ENCODE data around the gene GALNT18.

GRCh38 chr11:11563200-11563975 is 58.4 kb downstream of the GALNT18 start:
- TF ChIP-seq CTCF (IDR thresholded peaks at IDR 0.05) (no peak), POLR2A (IDR thresholded peaks at IDR 0.05) (no peak)

Data from right lobe of liver (tissue), 4 donors.